ENCODE measurements around the gene PHLDA2.

The PHLDA2 gene

GRCh38 chr11:2913776-2914175 is 15.4 kb downstream of the PHLDA2 start:
- no peak overlapping the region for H3K4me3 ChIP-seq (ENCODE audit: low read depth, low read length)
- no peak for DNase-seq (ENCODE audit: low read depth)
- TF ChIP-seq, protein P1, sequence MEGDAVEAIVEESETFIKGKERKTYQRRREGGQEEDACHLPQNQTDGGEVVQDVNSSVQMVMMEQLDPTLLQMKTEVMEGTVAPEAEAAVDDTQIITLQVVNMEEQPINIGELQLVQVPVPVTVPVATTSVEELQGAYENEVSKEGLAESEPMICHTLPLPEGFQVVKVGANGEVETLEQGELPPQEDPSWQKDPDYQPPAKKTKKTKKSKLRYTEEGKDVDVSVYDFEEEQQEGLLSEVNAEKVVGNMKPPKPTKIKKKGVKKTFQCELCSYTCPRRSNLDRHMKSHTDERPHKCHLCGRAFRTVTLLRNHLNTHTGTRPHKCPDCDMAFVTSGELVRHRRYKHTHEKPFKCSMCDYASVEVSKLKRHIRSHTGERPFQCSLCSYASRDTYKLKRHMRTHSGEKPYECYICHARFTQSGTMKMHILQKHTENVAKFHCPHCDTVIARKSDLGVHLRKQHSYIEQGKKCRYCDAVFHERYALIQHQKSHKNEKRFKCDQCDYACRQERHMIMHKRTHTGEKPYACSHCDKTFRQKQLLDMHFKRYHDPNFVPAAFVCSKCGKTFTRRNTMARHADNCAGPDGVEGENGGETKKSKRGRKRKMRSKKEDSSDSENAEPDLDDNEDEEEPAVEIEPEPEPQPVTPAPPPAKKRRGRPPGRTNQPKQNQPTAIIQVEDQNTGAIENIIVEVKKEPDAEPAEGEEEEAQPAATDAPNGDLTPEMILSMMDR (IDR thresholded peaks at IDR 0.05; ENCODE audit: insufficient read depth, low read depth, low read length, missing control alignments) = no peak

DNA sequence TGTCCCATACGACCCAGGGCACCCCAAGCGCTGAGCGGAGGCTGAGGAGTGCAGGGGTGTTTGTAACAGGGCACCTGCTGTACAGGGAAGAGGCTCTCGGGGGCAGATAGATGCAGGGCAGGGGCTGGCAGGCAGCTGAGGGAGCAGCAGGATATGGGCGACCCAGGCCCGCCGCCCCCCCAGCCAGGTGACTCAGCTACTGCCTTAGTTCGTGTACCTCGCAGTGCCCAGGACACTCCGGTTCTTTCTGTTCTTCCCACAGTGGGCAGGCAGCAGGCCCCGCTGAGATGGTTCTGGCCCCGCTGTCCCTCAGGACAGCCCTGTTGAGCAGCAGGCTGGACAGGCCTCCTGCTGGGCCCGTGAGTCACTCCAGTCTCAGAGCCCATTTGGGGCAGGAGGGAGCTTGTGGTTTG is 16.2 kb downstream of the PHLDA2 start:
- TF ChIP-seq, protein P1 (IDR thresholded peaks at IDR 0.05; ENCODE audit: insufficient read depth, low read depth, low read length, missing control alignments) = no peak
- no peak overlapping the region for H3K4me3 ChIP-seq (ENCODE audit: low read depth, low read length)
- DNase-seq (ENCODE audit: low read depth) = no peak

- no peak for DNase-seq (ENCODE audit: low read depth)
- H3K4me3 ChIP-seq (ENCODE audit: low read depth, low read length) = no peak overlapping the region
- TF ChIP-seq, protein P1 (IDR thresholded peaks at IDR 0.05; ENCODE audit: insufficient read depth, low read depth, low read length, missing control alignments) = no peak
These were observed 16.7 kb downstream of the PHLDA2 start for GRCh38 chr11:2912498-2912897.

DNA sequence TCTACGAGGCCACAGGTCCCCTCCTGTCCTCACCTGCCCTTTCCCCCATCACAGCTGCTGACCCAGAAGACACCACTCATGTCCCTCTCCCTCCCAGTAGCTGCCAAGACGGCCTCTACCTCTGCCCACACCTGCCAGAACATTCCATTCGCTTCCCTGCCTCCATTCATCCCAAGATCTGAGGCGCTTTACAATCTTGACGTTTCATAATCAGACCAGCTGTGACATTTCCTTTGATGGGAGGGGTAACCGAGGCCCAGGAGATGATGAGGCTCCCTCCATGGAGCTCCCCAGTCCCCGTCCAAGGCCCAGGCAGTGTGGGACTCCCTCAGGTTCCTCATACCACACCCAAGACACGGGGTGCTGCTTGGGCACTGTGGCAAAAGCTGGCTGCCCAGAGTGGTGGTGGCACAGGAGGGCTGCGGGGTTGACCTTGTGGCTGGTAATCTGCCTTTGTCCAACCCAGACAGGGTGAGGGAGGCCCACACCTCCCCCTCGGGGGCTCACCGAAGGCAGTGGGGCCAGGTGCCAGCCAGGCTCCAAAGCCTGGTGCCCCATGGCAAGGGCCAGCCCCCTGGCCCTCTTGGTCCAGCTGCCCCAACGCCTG is 17.3 kb downstream of the PHLDA2 start:
- no peak for DNase-seq (ENCODE audit: low read depth)
- TF ChIP-seq, protein P1 (IDR thresholded peaks at IDR 0.05; ENCODE audit: insufficient read depth, low read depth, low read length, missing control alignments) = no peak
- H3K4me3 ChIP-seq (ENCODE audit: low read depth, low read length) = no peak overlapping the region

- DNase-seq (ENCODE audit: low read depth) = no peak
These were observed 18.0 kb downstream of the PHLDA2 start for GRCh38 chr11:2911088-2911784.

DNA sequence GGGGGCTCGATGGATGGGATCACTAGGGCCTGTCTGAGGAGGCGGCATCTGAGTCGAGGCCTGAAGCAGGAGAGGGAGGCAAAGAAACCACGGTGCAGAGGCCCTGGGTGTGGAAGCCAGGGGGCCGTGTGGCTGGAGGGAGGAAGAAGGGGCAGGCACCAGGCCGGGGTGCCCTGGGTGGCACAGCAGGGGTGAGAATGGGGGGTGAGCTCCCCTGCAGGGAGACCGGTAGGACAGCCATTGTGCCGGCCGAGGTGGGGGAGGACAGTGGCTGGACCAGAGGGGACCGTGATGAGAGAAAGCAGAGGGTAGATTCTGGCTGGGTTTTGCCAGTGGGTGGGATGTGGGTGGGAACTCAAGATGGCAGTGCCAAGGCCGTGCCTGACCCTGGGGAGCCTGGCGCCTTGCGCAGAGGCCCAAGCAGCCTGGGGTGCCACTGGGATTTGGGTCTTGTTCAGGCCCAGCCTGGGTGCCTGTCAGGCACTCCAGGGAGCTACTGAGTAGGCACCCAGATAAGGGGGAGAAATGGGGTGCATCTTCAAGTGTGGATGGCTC is 18.7 kb downstream of the PHLDA2 start:
- no peak for DNase-seq (ENCODE audit: low read depth)
- TF ChIP-seq, protein P1 (IDR thresholded peaks at IDR 0.05; ENCODE audit: insufficient read depth, low read depth, low read length, missing control alignments) = no peak
- no peak overlapping the region for H3K4me3 ChIP-seq (ENCODE audit: low read depth, low read length)

More at GRCh38 chr11:2911088-2911784, 18.0 kb downstream of the PHLDA2 start:
- TF ChIP-seq, protein P1 (IDR thresholded peaks at IDR 0.05; ENCODE audit: insufficient read depth, low read depth, low read length, missing control alignments) = no peak
- H3K4me3 ChIP-seq (ENCODE audit: low read depth, low read length) = no peak overlapping the region
